HG03469 (cell line): Measurements from ENCODE around the gene DUSP6.

ENCODE experiments used
- ATAC-seq: cut with Tn5 transposase; IDR thresholded peaks from one replicate; pipeline ENCODE4 v1.9.1; 2021; ENCODE audit warnings: mild to moderate bottlenecking, moderate library complexity, moderate number of reproducible peaks; ENCODE audit not compliant: unreplicated experiment

DUSP6 gene

DNA sequence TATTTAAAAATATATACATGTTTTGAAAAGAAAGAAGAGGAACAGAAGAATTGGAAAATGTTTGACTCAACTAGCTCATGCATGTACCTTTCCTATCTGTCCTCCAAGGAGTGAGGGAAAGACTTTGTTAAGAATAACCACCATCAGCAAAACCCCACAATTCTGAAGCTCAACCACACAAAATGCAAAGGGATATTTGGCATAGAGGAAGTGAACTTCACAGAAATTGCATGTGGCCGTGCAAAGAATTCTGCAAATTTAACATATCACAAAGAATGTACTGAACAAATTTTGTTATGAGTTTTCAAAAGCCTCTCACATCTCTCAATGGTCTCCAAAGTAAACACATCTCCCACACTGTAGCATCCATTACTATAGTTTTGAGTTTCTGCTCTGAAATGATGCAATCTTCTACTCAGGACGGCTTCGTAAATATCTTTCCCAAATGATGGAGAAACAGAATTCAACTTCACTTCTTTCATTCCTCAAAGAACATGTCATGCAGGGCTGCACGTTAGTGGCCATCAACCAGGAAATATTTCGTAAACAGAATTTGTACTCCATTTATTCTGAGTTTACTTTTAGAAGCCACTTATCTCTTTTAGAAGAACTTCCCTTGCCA, 17.6 kb downstream of the DUSP6 start:
- ATAC-seq, result no peak

DNA sequence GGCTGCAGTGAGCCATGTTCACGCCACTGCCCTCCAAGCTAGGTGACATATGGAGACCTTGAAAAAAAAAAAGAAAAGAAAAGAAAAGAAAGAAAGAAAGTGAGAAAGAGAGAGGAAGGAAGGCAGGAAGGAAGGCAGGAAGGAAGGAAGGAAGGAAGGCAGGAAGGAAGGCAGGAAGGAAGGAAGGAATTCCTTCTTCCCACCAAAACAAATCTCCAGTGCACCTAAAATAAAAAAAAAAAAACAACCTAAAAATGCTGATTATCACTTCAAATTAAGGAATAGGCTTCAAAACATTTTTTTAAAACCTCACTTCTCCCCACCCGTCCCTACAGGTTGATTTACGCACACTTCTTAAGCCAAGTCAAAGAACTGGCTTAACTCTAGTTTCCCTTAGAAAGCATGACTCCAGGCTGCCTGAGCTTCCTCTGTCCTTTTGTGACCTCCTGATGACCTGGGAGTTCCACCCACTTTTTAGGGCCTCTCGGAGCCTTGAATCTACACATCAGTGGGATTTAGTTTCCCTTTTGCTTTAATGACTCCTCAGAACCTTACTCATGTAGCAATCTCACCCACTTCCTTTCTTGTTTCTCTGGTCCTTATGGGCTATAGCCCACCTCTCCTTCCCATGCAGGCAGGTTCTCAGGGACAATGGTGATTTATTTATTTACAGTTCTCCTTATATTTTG, 18.6 kb downstream of the DUSP6 start:
- ATAC-seq, result peak; percentile 58

DNA sequence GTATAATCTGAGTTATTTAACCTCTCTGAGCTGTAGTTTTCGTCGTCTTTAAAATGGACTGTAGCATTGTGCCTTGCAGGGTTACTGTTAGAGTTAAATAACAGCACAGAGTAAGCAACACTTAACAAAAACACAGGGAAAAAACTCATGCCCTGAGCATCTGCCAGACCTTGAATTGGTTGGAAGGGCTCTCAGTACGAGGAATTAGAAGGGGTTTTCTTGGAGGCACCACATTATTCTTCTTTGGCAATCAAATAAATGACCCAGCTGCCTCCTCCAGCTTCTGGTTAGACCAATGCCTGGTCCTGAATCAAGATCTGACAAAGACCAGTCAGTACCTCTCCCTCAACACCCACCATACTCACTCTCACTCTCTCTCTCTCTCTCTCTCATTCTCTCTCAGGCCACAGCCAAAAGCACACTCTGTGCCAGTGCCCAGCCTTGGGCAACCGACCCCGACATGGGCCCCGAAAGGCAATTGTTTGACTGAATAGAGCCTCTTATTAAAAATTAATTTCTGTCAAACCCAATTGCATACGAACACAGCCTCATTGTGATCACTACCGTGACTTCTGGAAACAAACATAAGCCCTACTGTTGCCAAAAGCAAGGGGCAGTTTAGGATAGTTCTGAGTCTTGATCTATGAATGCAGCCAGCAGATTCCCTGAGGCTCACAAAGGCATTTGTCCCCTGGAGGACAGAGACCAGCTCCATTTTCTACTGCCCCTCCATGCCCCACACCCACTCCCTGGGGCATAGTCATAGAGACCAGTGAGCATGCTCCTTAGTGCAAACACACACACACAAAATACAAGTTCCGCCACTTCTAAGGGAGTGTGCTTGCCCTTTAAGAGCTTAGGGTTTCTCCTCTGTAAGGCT, 23.9 kb downstream of the DUSP6 start:
- no peak for ATAC-seq

DNA sequence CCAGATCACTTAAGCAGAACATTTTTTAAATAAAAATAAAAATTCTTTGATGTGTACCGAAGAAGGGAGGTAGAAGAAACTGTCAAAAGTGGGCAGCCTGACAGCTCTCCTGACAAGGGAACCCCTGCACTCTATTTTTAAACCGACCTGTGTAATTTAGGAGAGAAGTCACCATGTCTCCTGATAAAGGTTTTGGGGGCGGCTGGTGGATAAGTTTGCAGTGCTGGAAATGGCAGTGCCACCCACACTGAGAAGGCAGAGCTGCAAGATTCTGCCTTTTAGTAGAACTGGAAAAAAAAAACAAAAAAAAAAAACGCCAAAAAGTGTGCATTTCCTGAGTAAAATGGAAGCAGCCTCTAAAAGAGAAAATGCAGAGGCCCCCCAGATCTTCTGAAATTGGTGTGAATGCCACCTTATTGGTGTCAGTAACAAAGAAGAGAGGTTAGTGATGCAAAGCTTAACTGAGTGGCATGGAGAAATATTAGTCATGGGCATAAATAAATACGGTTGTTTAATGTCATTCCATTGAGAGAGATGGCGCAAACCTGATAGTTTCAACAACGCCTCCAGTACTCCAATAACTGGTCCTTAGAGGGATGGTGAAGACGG, 24.7 kb downstream of the DUSP6 start:
- ATAC-seq, result no peak

DNA sequence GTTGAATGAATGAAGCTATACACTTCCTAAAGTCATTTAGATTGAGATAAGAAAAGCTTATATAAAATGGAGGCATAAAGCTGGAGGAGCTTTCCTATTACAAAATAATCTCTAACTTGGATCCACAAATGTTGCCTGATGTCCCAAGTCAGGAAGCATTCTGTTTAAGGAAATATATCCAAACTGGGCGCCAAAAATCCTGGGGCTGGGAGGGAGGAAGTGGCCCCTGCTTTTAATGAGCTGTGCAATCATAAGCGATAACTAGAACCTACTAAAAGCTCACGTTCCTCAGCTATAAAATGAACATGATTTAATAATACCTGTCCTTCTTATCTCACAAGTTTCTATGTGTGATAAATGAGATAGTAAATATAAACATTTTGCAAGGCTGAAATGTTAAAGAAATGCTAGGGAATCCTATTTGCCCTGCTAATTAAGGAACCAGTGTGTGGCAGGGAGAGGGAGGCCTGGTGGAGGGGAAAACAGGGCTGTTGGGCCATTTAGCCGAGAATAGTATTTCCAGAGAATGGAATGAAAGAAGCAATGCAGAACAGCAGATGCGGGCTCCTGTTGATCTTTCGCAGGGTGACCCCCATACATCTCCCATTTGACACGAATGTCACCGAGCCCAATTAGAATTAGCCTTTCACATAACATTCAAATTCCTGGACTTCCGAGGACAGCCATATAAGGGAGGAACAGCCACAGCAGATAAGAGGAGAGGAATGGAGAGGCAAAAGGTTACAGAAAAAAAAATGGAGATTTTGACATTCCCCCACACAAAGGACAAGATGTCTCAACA, 25.9 kb downstream of the DUSP6 start:
- no peak for ATAC-seq

DNA sequence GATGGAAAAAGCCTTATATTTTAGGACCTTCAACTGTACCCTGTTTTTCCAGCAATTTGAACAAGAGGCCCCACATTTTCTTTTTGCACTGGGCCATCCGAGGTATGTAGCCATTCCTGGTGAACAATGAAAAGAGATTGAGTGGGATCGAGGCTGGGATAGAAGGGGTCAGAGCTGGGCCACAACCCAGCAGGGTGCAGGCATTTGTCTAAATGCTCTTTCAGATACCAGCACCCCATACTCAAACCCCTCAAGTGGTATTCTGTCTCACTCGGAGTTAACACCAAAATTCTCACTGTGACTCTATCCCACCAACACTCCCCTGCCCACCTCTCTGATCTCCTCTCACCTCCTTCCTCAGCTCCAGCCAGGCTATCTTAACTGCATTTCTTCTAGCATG, 26.8 kb downstream of the DUSP6 start:
- ATAC-seq, result no peak

DNA sequence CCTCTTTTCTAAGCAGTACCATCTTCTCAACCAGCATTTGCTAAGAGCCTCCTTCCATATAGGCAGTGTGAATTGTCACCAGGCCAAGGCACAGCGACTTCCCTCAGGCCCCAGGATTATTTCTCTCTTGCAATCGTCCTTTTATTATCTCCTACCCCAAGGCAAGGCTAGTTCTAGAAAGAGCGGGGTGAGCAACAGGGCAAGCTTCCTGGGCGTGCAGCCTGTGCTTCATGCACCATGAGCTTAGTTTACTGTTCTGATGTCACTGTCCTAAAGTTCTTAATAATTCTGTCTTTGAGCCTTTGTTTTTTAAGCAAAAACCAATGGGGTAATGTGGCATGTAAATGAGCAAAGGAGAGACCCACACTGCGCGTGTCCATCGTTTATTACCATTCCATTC, 27.9 kb downstream of the DUSP6 start:
- no peak for ATAC-seq

DNA sequence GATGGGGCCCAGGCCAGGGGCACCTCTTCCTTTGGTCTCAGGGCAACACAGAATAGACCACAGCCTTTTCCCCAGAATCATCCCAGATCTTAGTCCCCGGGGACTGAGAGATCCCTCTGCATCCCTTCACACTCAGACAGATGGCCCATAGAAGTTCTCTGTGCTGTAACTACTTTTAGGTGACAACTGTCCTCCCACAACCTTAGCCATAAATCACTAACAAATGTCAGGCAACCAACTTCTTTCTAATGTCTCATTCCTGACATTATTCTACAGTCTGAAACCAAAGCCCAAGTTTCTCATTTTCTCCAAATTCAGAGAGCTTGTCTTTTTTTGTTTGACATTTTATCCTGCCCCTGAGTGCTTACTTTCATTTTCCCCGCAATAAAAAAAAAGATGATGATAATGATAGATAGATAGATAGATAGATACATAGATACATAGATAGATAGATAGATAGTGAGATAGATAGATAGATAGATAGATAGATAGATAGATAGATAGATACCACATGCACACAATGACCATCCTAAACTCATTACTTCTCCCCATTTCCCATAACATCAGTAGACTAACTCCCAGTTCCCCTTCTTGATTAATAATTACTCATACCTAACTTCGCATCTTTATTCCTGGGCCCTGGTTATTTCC, 28.6 kb downstream of the DUSP6 start:
- no peak for ATAC-seq

DNA sequence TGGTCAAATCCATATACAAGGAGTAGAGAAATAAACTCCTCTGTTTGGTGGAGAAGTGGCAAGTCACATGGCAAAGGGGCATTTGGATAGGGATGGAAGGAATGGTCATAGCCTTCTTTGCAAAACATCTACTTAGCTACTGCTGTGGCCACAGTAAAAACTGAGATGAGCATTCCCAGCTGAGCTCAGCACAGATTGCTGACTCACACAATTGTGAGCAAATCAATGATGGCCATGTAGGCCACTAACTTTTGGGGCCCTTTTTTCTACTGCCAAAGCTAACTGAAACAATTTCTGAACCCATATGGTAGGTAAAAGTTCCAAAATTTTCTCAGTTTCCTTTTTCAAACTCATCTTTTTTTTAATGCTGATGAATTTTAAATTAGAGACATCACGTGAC, 31.6 kb downstream of the DUSP6 start:
- no peak for ATAC-seq

DNA sequence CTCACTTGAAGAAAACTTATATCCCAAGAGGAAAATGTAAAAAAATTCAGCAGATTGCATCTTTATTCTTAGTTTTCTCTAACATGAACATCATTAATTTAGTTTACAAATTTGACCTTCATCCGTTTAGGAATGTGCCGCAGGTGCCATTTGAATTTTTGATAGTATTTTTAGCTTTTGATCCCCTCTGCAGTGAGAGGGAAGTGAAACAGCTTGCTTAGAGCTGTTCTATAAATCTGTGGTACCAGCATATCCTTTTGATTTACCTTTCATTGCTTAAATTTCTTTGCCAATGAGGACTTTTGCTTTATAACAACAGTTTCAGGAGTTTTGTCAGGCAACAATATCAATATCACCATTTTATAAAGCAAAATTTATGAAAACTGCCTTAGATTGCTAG, 32.7 kb downstream of the DUSP6 start:
- no peak for ATAC-seq

DNA sequence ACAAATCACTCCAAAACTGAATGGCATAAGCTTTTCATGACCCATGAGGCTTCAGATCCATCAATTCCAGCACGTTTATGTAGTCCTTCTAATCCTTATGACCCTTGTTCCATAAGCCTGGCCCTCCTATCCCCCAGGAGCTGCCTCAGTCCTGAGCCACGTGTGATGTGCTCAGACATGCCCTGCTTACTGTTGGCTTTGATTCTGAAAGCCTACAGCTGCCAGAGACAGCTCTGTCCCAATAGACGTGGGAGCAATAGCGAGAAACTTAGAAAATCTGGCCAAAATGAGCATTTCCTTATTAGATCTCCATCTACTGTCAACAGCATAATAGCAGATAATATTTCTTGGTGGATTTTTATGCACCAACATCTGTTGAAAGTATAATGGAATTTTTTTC, 33.2 kb downstream of the DUSP6 start:
- no peak for ATAC-seq

DNA sequence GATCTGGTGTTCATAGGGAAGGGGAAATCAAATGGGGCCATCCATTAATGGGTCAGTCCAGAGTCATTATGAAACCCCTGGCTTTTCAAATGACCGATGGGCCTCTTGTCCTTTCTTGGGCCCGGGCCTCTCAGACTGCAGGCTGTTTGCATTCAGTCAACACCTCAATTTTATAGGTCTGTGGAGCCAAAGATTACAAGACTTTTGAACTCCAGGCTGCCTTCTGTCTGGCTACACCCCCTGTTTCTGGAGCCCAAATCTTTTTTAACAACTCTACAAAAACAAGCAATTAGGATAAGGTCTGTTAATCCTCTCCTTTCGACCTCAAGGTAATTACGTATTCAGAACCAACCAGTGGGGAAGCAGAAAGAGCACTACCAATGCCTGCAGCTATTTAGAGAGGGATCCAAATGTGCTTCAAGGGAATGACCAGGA, 35.6 kb downstream of the DUSP6 start:
- no peak for ATAC-seq

DNA sequence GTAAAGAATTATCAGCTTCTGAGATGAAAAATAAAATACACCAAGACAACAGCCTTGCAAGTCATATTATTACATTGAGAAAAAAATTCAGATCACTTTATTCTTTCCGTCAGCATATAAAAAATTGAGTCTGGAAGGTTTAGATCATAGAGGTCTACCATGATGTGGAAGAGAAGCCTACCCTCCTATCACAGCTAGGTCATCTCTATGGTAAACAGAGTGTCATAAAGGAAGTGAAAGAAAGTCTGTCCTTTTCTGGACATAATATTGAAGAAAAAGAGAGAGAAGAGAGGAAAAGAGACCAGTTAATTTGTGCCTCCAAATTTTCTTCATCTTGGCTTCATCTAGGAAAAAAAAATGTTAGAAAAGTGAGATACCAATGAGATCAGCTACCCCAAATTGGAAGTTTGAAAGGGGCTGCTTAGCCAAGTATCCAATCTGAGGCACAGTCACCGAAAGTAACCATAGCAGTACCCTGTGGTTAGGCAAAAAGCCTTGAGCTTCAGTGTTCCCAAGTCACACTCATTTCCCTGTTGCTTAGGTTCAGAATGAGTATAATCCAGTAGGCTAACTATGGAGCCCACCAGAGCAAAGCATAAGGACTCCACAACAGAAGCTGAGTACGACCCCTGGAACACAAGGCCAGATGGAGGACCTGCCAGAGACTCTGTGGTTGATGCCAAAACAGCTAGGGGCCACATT, 38.1 kb downstream of the DUSP6 start:
- no peak for ATAC-seq

DNA sequence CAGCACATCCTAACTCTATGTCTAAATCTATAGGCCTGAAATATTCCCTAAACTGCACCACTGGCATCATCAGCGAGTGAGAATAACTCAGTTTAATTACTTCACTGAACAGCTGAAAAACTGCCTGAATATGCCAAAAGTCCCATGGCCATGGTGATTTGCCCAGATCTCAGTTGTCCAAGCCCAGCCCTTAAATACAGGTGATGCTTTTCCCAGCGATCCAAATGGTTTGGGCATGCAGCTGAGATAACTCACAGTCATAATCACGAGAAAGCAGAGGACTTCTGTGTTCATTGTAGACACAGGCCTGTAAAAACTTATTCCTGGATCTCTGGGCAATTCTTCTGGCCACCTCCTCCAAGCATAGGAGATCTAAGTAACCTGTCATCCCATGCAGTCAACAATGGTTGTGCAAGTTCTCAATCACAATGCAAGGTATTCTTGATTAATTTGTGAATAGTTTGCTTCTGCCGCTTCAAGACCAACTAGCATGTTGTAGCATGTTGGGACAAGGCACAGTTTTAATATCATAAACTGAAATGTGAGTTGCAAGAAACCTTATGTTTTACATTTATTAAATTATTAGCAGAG, 40.5 kb downstream of the DUSP6 start:
- no peak for ATAC-seq

DNA sequence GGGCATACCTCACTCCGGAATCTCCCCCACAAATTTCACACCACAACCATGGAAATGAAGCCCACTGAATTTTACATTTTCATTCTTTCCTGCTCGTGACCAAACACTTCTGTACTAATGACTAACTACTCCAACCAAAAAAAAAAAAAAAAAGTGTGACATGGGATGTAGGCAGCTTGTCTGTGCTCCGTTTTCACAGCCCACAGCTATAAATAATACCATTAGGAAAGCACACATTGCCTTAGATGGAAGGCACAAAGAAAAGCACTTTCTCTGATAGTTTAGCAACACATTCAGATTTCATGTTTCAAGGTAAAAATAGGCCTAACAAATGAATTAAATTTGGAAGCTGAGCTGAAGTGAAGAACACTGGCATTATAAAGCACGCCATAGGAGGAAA, 42.5 kb downstream of the DUSP6 start:
- no peak for ATAC-seq

DNA sequence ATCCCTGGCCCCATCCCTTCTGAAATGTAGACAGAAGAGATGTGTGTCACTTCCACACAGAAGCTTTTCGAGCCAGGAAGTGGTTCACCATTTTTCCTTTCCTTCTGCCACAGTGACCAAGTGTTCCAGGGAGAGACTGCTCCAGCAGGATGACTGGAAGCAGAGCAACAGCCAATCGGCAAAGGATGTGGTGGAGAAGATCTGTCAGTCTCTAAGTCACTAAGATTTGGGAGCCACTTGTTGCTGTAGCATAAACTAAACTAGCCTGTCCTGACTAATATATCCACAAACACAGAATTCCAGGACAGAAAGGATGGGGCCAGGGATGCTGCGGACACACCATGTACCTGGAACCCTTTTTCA, 42.9 kb downstream of the DUSP6 start:
- ATAC-seq, result no peak

DNA sequence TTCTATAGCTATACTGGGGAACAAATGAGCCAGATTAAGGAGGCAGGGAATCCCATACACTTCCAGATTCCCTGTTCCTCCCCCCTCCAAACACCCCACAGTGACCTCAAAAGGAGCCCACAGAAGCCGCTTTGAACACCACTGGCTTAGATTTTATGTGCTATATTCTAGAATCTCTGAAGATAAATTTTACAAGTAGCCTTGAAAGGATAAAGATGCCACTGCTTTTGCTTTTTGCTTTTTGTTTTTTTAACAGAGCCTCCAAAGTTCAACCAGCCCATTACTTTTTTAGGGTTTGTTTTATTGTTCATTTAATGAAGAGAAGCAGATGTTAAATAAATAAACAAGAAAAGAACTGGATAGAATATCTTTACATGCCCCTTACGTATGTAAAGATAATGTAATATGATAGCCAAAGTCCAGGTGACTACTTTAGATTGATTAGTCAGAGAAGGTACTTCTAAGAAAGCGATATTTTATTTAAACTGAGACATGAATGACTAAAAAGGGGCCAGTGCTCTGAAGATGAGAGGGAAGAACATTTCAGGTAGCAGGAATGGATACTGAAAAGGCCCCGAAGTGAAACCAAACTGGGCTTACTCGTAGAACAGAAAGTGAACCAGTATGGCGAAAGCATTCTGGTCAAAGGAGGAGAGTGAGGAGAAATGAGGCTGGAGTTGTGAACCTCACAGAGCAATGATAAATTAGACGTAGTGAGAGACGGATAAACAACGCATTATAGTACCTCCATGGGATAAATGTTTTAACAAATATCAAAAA, 44.6 kb downstream of the DUSP6 start:
- no peak for ATAC-seq

DNA sequence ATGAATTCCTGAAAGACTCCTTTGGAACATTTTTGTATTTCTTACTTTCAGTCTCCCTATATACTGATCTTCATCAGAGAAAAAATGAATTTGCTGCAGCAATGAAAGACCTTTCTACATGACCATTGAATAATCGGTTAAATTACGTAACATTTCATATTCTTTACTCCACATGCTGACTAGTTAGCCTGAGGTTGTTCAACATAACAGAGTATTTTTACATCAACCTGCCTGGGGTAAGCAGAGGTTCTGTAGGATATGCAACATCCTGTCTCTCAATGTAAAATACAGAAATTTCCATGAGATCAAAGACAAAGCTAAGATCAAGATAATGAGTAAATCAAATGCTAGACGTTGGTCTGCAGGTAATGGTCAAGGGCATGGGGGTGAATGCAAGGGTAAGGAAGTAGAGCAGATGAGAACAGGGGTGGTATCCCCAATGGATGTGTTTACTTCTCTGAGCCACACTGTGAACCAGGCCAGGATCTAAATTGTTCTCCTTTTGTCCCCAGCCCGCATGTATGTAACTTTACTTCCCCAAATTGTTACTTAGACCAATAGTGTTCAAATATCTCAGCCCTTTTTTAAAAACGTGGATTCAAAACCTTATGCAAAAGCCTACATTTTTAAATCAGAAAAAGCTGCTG, 45.4 kb downstream of the DUSP6 start:
- ATAC-seq, result no peak
